Keratinocyte (primary cell): Measurements from ENCODE around the gene TUBA3C. TPM values are rescaled to one million over a fixed set of nuclear protein-coding genes. Genes with fewer than 3 reads are reported as not detected.

ENCODE experiments used
- DNase-seq: peaks from one replicate; pipeline ENCODE4 v3.0.0-alpha.2; 2011; ENCODE audit warnings: low read depth, missing footprints, low spot score
- FAIRE-seq: peaks from 2 replicates; lab custom pipeline; 2011; peaks lifted over from hg19 to GRCh38; lab: Jason Lieb, UNC
- H2AFZ ChIP-seq: 2 replicates; pipeline ENCODE4 v1.6.0; 2012; ENCODE audit warnings: low read length, control low read depth, inconsistent platforms; ENCODE audit not compliant: control insufficient read depth
- H3K27ac ChIP-seq: 2 replicates; pipeline ENCODE4 v1.5.1; 2011; ENCODE audit warnings: low read length; ENCODE audit not compliant: control insufficient read depth, insufficient read depth
- H3K27me3 ChIP-seq: 3 replicates; pipeline ENCODE4 v1.6.0; 2011; ENCODE audit warnings: low read length; ENCODE audit not compliant: control insufficient read depth, insufficient read depth; ENCODE audit errors: extremely low read depth
- H3K36me3 ChIP-seq, 2 experiments: 2 replicates in 1 of 2; 3 replicates in 1 of 2; pipeline ENCODE4 v1.5.1; 2011; ENCODE audit warnings: low read length in 2 of 2, mild to moderate bottlenecking in 1 of 2; ENCODE audit not compliant: control insufficient read depth in 2 of 2, insufficient read depth in 2 of 2; ENCODE audit errors: extremely low read depth in 1 of 2
- H3K4me1 ChIP-seq: 3 replicates; pipeline ENCODE4 v1.5.1; 2011; ENCODE audit warnings: low read length; ENCODE audit not compliant: control insufficient read depth, insufficient read depth; ENCODE audit errors: extremely low read depth
- H3K4me2 ChIP-seq: 3 replicates; pipeline ENCODE4 v1.6.0; 2011; ENCODE audit warnings: low read depth, low read length; ENCODE audit not compliant: control insufficient read depth, insufficient read depth; ENCODE audit errors: extremely low read depth
- H3K4me3 ChIP-seq, 3 experiments: fragments of 200-600 bp in 1 of 3; sonication (generic) in 1 of 3; 2 replicates in 2 of 3; 3 replicates in 1 of 3; pipeline ENCODE4 v1.5.1; 2011 to 2016; ENCODE audit warnings: low read length in 3 of 3, mild to moderate bottlenecking in 3 of 3, control low read depth in 2 of 3, inconsistent platforms in 1 of 3, low read depth in 1 of 3, mixed read lengths in 1 of 3, mixed run types in 1 of 3, moderate library complexity in 1 of 3; ENCODE audit not compliant: control insufficient read depth in 2 of 3, insufficient read depth in 2 of 3; ENCODE audit errors: extremely low read depth in 1 of 3
- H3K79me2 ChIP-seq: 2 replicates; pipeline ENCODE4 v1.6.0; 2012; ENCODE audit warnings: low read length; ENCODE audit not compliant: control insufficient read depth, insufficient read depth
- H3K9ac ChIP-seq: 3 replicates; pipeline ENCODE4 v1.6.0; 2011; ENCODE audit warnings: low read length; ENCODE audit not compliant: control insufficient read depth, insufficient read depth; ENCODE audit errors: extremely low read depth
- H3K9me1 ChIP-seq: 3 replicates; pipeline ENCODE4 v1.6.0; 2011; ENCODE audit warnings: low read length; ENCODE audit not compliant: control insufficient read depth, insufficient read depth; ENCODE audit errors: extremely low read depth
- H3K9me3 ChIP-seq: 2 replicates; pipeline ENCODE4 v1.5.1; 2012; ENCODE audit warnings: low read depth, low read length; ENCODE audit not compliant: control insufficient read depth
- H4K20me1 ChIP-seq: 3 replicates; pipeline ENCODE4 v1.6.0; 2011; ENCODE audit warnings: low read length; ENCODE audit not compliant: control insufficient read depth, insufficient read depth; ENCODE audit errors: extremely low read depth
- CTCF ChIP-seq, 3 experiments: IDR thresholded peaks in 1 of 3; conservative IDR thresholded peaks in 1 of 3; optimal IDR thresholded peaks in 1 of 3; 2 replicates in 2 of 3; 3 replicates in 1 of 3; pipeline versions ENCODE3 to v1.5.1; 2011; ENCODE audit warnings: low read length in 3 of 3, mild to moderate bottlenecking in 3 of 3, moderate library complexity in 2 of 3, control low read depth in 1 of 3, inconsistent platforms in 1 of 3; ENCODE audit not compliant: insufficient read depth in 2 of 3; ENCODE audit errors: extremely low read depth in 1 of 3
- EZH2 ChIP-seq: IDR thresholded peaks from one replicate; pipeline ENCODE4 v1.6.1; 2012; ENCODE audit warnings: inconsistent platforms, mild to moderate bottlenecking, low read length, moderate library complexity
- dilution Hi-C: fragments of 300-500 bp; cut with MboI; formaldehyde crosslinking; loops from one replicate; pipeline ENCODE4 v1.7.0; 2020; ENCODE audit warnings: low sequenced_read_pairs; ENCODE audit not compliant: extremely low pct_ligation_motif_present
- polyA plus RNA-seq, 5 experiments: library from polyadenylated mRNA; depleted of rRNA in 3 of 5; stranded (reverse) in 3 of 5; stranded (forward) in 1 of 5; unstranded in 1 of 5; fragments of >200 nt; gene quantifications; 1 replicate in 1 of 5; 2 replicates in 3 of 5; 3 replicates in 1 of 5; pipeline versions ENCODE4 v1.2.1 to v1.2.3, GENCODE V29; 2011 to 2012; ENCODE audit warnings: missing spikeins in 2 of 5, low read depth in 1 of 5, low replicate concordance in 1 of 5

The TUBA3C gene
- polyA plus RNA-seq, 1 donor (not counting 4 experiments of a cell fraction or from before 2014, with no cell fraction given): not detected

DNA sequence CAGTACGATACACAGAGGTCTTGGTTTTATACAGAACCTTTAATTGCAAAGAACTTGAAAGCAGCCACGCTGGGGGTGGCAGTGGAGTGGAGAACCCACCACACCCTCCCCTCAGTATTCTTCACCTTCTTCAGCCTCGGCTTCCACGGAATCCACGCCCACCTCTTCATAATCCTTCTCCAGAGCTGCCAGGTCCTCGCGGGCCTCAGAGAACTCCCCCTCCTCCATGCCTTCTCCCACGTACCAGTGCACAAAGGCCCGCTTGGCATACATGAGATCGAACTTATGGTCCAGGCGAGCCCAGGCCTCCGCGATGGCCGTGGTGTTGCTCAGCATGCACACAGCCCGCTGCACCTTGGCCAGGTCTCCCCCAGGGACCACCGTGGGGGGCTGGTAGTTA, 7.9 kb downstream of the TUBA3C start:
- Histone ChIP-seq H3K9ac (no peak overlapping the region), H3K27me3 (no peaks in the 10 kb centered on the region), H4K20me1 (no peaks in the 10 kb centered on the region), H3K27ac (no peak overlapping the region), H3K79me2 (no peaks in the 10 kb centered on the region), H3K36me3 (no peaks in the 10 kb centered on the region), H3K9me1 (no peaks in the 10 kb centered on the region), H3K4me2 (no peak overlapping the region), H2AFZ (no peak overlapping the region), H3K9me3 (peaks cover 8% of the 10 kb centered on the region), H3K4me3 (no peak overlapping the region), H3K4me1 (no peaks in the 10 kb centered on the region)
- no peak for TF ChIP-seq CTCF (optimal IDR thresholded peaks at IDR 0.05 in 1 of 3, IDR thresholded peaks at IDR 0.05 in 1 of 3, conservative IDR thresholded peaks at IDR 0.05 in 1 of 3; ENCODE audit: extremely low read depth in 1 of 3, insufficient read depth in 2 of 3, low read length in 3 of 3)
- no peak for TF ChIP-seq EZH2
- FAIRE-seq (no peak), DNase-seq (no peak)
- dilution Hi-C loops: no loop called here

GRCh38 chr13:19172647-19173030, 9.0 kb downstream of the TUBA3C start:
- H3K9me3 ChIP-seq: peaks cover 5% of the 10 kb centered on the region
- H4K20me1 ChIP-seq: no peaks in the 10 kb centered on the region
- H3K36me3 ChIP-seq: no peaks in the 10 kb centered on the region
- H3K9me1 ChIP-seq: no peaks in the 10 kb centered on the region
- no peak overlapping the region for H2AFZ ChIP-seq
- H3K4me2 ChIP-seq: no peak overlapping the region
- no peak overlapping the region for H3K4me3 ChIP-seq
- no peaks in the 10 kb centered on the region for H3K27me3 ChIP-seq
- no peak overlapping the region for H3K9ac ChIP-seq
- H3K4me1 ChIP-seq: no peaks in the 10 kb centered on the region
- no peak for FAIRE-seq
- H3K27ac ChIP-seq: no peak overlapping the region
- DNase-seq: no peak
- TF ChIP-seq EZH2 (no peak), CTCF (optimal IDR thresholded peaks at IDR 0.05 in 1 of 3, IDR thresholded peaks at IDR 0.05 in 1 of 3, conservative IDR thresholded peaks at IDR 0.05 in 1 of 3; ENCODE audit: extremely low read depth in 1 of 3, insufficient read depth in 2 of 3, low read length in 3 of 3) (no peak)
- no peaks in the 10 kb centered on the region for H3K79me2 ChIP-seq
- dilution Hi-C loops: no loop called here
